Measurements from ENCODE around the gene COIL.
A peak's percentile ranks its signal among the peaks of the same experiment; 100 is the strongest.
"Not testable (repeated sequence)": the region's sequence is repeated elsewhere in the genome, so short reads cannot be mapped to it uniquely, and the experiment has no call there.

COIL gene

DNA sequence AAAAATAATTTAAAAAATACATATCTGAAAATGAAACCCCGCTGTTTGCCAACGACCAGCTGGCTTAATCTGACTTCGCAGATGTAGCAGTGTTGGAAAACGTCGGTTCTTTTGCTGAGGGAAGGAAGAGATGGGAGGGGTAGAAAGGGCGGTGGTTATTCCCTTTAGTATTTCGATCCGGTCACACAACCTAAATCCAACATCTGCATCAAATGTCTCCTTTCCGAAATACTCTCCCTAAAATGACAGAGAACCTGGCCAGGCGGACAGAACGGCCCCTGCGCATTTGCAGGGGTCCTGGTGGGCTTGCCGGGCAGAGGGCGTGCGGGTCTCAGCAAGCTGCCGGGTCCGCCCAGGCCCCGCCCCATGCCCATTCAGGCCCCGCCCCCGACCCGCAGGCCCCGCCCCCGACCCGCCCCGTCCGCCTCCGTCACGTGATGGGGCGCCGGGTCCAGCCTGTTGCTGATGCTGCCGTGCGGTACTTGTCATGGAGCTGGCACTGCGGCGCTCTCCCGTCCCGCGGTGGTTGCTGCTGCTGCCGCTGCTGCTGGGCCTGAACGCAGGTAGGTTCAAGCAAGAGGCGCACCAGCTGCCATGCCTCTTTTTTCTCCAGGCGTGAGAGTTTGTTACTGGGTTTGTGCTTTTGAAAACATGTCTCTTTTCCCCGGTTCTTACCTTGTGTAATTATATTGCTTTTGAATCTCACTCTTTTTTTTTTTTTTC, 17.0 kb upstream of the COIL start, which contains the start of gene SCPEP1:
Gene SCPEP1, plus strand, starts transcription at position 459 of the 723 bp plus-strand sequence. Its CDS starts 29 bp downstream, at position 488.
- peak; percentile 78 for DNase-seq

DNA sequence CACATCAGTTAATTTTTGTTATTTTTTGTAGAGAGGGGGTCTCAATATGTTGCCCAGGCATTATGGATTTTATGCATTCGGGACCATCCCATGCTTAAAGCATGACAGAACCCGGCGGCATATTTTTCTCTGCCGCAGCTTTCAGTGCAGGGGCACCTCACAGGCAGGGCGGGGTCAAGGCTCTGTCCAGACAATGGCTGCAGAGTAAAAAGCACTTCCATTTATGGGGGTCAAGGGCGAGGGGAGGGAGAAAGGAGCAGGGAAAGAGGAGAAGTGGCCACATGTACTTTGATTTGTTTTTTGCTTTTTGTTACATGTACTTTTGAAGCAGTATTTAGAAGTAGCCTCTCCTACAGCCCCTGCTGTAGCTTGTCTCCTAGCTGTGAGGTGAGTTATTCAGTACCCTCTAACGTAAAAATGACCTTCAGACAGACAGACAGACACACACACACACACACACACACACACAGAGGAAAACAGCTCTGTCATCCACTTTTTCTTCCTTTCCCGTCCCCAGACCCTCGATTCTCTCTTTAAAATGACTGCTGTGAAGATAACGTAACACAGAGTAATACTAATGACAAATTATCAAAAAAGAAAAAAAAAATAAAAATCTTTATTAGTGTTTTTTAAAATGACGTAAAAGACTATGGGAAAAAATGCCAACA, 16.2 kb upstream of the COIL start:
- no peak for DNase-seq

DNA sequence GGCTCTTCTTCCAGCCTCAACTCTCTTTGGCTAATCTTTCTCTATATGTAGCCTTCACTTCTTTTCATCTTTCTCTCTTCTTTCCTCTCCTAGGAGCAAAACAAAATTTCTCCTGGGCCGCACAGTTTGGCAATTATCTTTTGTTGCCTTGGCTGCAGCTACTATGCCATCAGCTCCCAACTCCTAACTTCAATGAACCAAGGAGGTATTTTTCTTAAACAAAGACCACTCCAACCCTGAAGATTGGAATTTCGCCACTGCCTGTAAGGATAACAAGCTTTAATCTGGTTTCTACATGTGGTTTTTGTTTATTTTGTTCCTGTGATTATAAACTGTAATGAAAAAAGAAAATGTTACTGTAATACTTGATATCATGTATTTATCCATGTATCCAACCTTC, 14.8 kb upstream of the COIL start:
- DNase-seq: no peak

DNA sequence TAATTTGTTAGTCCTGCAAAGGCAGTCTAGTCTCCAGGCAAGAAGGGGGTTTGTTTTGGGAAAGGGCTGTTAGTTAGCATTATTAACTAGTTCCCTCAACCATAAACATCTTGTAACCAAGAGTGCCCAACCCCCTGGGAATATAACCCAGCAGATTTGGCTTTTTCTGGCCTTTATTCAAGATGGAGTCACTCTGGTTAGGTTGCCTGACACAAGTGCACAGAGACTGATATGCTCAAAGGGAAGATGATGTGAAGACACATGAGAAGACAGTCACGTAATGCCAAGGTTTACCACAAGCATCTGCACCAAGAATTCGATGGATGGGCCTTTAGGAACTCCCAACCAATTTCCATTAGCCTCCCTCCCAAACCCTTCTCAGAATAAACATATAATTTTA, 13.2 kb upstream of the COIL start:
- DNase-seq: no peak

DNA sequence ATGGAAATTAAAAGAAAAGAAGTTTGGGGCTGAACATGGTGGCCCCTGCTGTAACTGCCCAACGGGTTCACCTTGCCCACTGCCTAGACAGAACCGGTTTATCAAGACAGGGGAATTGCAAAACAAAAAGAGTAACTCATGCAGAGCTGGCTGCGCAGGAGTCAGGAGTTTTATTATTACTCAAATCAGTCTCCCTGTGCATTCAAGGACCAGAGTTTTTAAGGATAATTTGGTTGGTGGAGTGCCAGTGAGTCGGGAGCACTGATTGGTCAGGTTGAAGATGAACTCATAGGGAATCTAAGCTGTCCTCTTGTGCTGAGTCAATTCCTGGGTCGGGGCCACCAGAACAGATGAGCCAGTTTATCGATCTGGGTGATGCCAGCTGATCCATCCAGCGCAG, 12.7 kb upstream of the COIL start:
- no peak for DNase-seq

DNA sequence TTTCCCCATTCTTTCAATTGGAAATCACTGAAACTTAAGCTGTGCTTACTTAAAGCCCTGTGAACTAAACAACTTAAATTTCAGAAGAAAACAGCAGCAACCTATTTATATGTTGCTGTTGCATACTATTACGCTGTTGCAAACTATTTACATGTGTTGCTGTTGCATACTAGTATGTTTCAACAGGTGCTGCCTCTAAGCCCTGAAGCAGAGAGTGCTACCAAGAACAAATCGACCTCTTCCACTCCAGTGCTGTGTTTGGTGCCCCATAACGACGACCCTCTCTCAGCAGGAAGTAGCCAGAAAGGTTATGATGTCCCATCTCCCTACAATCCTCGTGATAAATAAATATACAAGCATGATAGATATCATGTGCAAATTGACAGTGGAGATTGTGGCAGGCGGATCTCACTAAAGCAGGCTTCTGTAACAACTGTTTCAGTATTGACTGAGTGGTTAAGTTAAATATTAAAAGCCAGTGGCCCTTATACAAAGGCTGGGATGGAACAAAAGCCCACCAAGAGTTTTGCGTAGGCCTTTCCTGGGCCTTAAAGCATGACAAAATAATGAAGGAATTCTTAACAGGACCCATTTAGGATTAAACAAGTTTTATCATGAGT, 11.4 kb upstream of the COIL start:
- DNase-seq: no peak

DNA sequence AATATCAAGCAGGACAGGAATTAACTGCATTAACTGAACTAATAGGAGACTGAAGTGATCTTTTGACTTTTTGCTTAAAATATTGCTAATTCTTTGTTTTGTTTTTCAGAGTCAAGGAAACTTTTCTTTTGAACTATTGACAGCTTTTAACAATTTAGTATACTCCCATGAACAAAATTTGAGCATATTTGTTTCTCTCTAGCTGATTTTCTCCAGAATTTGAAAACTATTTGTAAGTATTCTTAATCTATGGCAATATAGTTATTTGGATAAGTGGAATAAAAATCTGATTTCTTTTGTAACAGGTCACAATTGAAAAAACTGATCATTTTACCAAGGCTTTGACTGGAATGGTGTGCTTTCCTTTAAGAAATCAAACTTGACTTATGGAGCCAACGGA, 10.1 kb upstream of the COIL start:
- DNase-seq: no peak

DNA sequence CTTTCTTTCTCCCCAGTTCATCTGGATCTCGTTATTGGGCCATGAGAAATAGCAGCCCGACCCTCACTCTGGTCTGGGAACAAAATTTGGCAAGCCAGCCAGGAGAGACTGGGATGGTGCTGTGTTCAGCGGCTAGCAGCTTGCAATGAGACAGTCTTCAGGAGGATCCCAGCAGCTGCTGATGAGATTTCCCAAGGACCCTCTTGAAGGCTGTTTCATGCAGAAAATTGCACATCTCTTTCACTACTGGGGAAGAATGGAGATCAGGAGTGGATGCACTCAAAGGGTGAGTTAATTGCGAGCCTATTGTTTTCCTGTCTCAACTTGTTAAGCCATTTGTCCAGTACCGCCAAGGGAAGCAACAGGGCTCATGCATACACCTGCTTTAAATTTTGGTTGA, 5.5 kb upstream of the COIL start:
- DNase-seq: peak; percentile 90

DNA sequence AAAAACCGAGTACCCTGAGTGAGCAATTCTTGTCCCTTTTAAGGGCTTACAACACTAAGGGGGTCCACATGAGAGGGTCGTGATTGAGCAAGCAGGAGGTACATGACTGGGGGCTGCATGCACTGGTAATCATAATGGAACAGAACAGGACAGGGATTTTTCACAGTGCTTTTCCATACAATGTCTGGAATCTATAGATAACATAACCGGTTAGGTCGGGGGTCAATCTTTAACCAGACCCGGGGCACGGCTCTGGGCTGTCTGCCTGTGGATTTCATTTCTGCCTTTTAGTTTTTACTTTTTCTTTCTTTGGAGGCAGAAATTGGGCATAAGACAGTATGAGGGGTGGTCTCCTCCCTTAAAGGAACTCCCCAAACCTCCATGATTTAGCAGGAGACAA, 4.8 kb upstream of the COIL start:
- DNase-seq: not testable (repeated sequence)

DNA sequence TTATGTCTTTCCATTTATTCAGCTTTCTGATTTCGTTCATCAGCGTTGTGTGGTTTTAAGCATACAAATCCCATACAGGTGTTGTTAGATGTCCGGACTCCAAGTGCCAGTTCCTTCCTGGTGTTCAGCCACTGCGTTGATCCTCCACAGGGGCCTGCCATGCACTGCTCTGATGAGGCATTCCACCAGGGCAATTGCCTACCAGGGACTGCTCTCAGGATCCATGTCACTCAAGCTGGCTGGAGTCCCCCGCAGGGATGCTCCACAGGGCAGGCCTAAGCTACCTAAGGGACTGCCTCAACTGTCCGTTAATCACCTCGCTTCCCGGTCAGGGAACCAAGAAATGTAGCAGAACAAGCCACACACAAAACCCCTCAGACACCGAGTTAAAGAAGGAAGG, 4.4 kb upstream of the COIL start:
- not testable (repeated sequence) for DNase-seq

DNA sequence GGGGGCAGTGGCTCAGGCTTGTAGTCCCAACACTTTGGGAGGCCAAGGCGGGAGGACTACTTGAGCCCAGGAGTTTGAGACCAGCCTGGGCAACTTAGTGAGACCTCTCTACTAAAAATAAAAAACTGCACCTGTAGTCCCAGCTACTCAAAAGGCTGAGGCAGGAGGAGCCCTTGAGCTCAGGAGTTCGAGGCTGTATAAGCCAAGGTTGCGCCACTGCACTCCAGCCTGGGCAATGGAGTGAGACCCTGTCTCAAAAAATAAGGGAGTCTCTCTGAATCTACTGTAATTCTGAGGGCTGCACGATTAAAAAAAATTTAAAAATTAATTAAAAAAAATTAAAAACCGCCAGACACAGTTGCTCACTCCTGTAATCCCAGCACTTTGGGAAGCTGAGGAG, 3.9 kb downstream of the COIL start:
- no peak for DNase-seq

DNA sequence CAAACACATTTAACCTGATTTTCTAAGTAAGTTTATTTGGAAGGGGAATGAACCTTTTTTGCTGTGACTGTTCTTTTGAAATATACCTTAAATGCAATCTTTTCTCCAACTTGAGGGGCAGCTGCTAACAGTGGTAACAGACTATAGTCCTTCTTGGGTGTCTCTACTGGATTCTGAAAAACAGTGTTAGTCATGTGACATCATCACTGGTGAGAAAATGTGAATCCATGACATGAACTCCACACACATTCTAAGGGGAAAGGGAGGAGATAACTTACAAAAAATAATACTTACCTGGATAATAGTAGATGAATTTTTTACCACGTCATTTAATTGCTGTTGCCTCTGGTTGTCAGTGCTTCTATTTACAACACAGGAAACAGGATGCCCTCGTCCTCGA, 11.3 kb downstream of the COIL start:
- no peak for DNase-seq

DNA sequence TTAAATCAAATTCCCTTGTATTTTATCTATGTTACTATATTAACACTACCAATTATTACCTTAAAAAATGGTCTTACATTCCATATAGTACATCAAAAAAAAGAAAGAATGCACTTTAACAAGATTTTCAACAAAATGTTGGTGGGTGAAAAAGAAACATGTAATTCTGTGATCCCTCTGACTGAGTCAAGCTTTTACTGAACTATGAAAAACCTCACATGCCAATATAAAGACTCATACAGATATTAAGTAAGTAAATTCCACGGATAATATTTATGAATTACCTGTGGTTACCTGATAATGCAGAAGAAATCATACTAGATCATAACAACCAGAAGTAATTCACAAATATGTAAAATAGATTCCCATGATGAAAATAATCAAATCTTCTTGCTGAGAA, 12.4 kb downstream of the COIL start:
- no peak for DNase-seq

DNA sequence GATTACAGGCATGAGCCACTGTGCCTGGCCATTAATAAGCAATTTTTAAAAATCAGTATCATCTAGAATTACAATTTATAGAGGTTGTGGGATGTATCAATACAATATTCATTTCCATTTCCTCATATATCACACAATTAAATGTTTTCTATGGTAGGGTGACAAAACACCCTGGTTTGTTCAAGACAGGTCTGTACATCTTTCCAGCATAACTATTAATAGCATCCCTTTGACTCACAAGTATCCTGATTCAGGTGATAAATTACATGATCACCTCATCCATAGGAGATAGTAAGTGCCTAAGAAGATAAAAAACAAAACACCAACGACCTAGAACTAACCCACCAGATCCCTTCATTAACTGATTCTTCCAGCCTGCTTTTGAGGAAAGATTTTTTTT, 13.1 kb downstream of the COIL start:
- no peak for DNase-seq

DNA sequence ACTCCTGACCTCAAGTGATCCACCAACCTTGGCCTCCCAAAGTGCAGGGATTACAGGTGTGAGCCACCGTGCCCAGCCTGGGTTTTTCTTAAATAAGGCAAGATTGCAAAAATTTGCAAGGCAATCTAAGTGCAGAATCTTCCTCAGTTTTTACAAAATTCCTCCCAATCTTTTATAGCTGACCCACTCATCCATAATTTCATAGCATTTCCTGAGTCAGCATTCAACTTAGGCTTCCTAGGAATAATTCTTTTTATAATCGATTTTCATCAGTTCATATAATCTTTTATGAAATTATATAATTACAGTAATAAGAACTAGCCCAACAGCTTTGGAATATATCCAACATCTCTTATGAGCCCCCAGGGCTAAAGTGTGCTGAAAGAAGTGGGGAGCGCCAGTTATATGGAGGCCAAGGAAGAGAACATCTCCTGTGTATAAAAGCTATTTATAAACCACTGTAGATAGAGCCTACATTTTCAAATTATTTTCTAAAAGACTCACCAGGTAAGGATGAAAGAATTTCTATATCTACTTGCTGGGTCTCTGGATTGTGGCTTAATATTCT, 14.8 kb downstream of the COIL start:
- no peak for DNase-seq

DNA sequence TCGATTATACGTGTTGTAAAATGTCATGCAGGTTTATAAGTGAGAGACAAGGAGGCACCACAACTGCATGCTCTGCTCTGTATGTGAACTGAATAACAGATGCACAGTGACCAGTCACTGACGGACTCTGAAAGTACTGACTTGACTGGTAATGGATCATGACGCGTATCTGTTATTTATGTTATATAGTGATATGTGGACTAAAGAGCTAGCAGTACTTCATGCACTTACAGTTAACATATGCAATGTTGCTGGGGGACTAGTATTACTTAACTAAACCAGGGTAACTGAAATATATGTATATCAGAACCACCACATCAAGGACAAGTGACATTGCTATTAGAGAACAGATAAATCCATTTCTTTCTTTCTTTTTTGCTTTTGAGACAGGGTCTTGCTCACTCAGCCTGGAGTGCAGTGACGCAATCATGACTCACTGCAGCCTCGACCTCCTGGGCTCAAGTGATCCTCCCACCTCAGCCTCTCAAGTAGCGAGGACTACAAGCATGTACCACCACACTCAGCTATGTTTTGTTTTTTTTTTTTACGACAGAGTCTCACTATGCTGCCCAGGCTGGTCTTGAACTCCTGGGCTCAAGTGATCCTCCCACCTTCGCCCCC, 17.2 kb downstream of the COIL start:
- DNase-seq: no peak

DNA sequence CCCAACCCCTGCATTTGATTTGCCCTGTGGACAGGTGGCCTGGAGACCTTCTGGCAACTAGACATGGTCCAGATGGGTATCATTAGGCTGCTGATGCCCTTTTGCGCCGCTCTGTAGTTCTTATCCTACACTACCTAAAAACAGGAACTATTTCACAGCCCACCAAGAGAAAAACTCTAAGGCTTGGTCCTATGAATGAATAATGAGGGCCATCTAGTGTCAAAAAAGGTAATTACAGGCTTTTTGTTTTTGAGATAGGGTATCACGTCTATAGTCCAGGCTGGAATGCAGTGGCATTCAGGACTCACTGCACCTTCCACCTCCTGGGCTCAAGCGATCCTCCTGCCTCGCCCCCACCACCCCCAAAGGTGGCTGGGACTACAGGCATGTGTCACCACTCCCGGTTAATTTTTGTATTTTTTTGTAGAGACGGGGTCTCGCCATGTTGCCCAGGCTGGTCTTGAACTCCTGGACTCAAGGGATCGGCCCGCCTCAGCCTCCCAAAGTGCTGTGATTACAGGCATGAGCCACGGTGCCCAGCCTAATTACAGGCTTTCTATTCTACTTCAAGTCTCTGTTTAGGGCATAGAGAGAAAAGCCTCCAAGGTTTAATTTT, 20.9 kb downstream of the COIL start:
- DNase-seq: peak; percentile 15

DNA sequence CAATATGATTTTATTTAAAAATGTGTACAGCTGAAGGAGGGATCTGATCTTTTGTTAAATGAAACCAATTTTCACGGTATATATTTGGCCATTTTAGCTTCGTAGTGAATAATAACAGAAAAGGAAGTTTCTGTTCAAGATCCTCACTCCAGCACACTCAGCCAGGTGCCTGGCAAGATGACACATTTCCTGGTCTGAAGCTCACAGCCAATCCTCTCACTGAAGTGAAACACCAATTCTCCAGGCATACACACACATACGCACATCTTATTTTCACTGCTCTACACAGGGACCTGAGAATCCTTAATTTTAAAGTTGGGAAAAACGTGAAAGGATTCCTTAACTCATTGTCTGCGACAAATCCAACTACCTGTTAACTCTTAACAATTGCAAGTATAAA, 22.6 kb downstream of the COIL start:
- DNase-seq: not testable (repeated sequence)

DNA sequence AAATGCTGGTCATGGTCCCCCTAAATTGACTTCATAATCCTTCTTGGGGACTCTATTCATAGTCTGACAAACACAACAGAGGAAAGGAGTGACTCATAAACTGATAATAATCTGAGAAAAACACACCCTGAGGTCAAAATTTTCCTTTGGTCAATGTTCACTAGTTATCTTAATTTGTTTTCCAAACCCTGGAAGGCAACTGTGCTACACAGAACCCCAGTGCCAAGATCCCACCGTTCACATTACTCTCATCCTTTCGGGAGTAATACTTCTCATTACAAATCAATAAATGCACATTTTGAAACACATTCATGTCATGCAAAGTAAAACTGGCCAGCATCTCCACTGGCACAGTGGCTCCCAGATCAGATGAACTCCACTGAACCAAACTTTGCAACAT, 23.2 kb downstream of the COIL start:
- DNase-seq: no peak

DNA sequence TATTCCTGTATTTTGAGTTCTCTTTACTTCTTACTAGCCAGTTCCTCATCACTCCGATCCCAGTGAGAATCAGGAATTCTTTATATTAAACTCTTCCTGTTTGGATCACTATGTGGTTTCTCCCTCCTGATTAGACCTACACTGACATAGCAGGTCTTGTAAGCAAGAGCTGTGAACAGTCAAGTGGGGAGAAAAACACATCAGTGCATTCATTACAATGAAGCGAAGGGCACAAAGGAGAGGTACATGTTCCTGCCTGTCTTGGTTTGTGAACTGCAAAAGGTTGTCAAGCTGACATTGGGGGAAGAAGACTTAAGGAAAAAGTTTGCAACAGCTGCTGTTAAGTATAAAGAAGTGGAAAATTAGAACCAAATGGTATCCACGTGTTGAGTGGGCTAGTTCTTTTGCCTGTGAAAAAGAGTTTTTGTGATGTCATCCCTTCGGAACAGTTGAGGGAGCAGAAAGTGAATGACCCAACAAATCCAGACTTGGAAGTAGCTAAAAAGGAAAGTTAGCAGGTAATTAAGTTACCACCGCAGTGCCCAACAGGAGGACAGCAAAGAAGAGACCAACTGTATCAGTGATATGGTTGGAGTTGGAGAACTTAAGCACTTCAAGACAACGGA, 24.0 kb downstream of the COIL start:
- no peak for DNase-seq

DNA sequence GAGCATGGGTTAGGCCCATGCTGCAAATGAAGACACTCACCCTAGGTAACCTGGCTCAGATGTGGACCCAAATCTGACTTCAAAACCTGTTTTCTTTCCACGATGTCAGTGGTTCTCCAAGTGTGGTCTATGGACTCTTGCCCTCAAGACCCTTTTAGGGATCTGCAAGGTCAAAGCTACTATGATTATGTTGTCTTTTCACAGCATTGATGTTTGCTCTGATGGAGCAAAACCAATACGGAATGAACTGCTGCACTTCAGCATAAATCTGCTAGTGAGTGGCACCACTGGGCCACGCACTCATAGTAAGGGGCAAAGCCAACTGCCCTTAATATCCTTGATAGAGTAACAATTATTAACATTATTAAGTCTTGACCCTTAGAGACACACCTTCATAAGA, 25.4 kb downstream of the COIL start:
- DNase-seq: no peak

DNA sequence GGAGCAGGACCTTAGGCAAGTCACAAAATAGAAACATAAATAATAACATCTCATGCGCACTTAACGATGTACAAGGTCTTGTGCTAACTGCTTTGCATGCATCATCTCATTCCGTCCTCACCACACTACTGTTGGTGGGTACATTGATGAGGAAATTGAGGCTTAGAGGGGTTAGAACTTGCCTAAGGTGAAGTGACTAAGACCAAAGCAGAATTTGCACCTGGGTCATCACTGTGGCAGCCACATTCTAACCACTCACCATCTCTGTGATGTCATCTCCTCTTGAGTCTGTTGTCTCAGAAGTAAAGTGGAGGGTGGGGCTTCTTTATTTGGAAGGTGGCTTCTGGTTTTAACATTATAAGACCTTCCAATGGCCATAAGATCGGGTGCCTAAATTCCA, 26.6 kb downstream of the COIL start:
- no peak for DNase-seq

DNA sequence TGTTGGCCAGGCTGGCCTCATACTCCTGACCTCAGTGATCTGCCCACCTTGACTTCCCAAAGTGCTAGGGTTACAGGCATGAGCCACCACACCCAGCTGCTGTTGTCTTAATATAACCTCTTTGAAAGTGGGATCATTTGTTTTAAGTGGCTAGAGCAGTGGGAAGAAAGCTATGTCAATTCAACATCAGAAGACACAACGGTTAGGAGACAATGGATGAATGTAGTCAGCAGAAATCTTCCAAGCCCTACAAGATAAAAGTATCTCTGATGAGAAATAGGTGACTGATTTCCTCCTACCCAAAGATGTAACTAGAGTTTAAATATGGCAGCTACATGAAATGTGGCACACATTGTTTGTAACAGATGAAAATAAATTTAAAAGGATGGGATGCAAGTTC, 27.0 kb downstream of the COIL start:
- DNase-seq: no peak

Measured in NCI-H1105 (cell line).